ENCODE data around the gene KICS2.

- no peak for TF ChIP-seq POLR2A (IDR thresholded peaks at IDR 0.05; ENCODE audit: low read depth, low read length)
- TF ChIP-seq TAF1 (IDR thresholded peaks at IDR 0.05; ENCODE audit: borderline replicate concordance, low read depth, low read length), result no peak
Observed at GRCh38 chr12:64192644-64193444, 29.3 kb downstream of the KICS2 start.

Measured in GM12892 (cell line).